ENCODE measurements around the gene SRRM4.
A peak's percentile ranks its signal among the peaks of the same experiment; 100 is the strongest.
"Not testable (repeated sequence)": the region's sequence is repeated elsewhere in the genome, so short reads cannot be mapped to it uniquely, and the experiment has no call there.

The SRRM4 gene

GRCh38 chr12:118981285-118982211, at the start of gene SRRM4:
TSS of gene SRRM4 (plus strand) at chr12:118981541. CDS start at chr12:118981883, 342 bp downstream.
- peak; percentile 23 for DNase-seq (ENCODE audit: low spot score)

DNA sequence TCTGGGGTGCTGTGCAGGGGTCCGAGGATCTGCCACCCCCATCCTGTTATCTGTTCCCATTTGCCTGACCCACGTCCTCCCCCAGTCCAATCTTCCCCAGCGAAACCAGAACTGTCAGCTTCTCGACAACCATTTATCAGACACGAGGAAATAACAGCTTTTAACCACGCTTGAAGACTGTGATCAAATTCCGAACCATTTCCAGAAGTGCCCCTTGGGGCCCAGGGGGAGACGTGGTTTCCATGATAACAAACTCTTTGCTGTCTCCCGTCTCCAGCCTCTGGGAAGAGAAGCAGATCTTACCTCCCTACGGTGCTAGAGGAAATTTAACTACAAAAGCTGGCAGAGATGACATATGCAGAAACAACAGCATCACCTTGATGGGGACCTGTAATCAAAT, 35.1 kb upstream of the SRRM4 start:
- DNase-seq (ENCODE audit: low spot score): no peak

GRCh38 chr12:118958520-118958919, 22.8 kb upstream of the SRRM4 start:
- DNase-seq (ENCODE audit: low spot score): no peak

DNA sequence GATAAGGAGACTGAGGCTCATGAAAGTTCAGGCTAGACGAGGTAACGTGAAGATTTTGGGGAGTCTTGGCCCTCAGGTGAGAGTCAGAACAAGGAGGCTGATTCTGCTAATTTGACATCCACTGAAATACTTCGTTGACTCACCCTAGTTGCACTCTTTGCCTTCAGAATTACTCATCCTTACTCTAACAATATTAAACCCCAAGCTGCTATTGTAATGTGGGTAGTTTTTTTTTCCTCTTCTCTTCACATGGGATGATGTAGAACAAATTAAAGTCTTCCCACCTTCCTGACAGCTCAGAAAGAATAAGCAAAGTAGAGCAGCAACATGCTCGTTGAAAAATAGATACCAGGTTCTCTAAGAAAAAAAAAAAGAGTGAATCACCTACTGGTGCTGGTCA, 22.0 kb upstream of the SRRM4 start:
- DNase-seq (ENCODE audit: low spot score): no peak

DNA sequence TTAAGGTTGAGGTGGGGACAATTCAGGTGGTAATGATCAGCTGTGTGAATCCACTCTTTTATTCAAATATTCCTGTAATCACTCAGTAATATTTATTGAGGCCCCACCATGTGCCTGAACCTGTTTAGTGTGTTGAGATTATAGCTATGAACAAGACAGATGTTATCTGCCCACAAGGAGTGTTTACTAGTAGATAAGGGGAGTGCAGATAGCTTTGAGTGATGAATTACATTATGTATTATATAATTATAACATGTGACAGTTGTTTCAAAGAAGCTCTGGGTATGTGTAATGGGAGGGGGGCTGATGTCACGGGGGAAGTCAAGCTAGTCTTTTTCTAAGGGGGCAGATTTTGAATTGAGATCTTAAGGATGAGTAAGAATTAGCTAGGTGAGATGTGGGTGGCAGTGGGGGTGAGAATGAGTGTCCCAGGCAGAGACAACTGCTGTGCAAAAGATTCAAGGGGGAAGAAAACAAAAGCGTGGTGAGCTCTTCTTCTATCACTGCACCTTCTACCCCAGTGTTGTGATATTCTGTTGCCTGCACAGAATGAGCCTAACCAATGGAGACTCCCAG, 21.3 kb upstream of the SRRM4 start:
- no peak for DNase-seq (ENCODE audit: low spot score)

DNA sequence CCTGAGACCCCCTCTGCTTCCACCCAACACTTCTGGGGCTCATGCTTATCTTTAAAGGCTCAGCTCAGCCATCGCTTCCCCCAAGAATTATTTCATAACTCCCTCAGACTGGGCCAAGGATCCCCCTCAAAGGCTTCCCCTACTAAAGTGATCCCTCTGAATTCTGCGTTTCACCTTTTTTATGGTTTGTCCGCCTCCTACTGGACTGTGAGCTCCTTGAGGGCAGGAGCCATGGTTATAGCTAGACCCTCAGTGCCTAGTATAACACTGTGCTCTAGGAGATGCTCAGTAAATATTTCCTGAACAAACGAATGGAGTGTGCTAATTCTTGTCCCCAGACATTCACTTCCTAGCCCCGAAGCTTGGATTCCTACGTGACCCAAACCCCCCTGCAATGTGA, 20.5 kb upstream of the SRRM4 start:
- no peak for DNase-seq (ENCODE audit: low spot score)

DNA sequence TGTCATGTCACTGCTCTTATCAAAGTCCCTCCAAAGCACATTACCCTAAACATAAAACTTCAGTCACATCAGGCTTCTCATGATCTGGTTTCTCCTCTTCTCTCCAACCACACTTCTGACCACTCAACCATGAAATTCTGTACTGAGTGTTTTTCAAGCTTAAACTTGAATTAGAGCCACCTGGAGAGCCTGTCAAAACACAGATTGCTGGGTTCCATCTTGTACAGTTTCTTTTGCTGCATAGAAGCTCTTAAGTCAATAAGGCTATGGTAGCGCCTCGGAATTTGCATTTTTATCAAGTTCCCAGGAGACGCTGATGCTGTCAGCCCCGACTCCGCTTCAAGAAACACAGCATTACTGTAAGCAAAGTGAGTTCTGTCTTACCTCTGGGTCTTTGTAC, 16.4 kb upstream of the SRRM4 start:
- no peak for DNase-seq (ENCODE audit: low spot score)

DNA sequence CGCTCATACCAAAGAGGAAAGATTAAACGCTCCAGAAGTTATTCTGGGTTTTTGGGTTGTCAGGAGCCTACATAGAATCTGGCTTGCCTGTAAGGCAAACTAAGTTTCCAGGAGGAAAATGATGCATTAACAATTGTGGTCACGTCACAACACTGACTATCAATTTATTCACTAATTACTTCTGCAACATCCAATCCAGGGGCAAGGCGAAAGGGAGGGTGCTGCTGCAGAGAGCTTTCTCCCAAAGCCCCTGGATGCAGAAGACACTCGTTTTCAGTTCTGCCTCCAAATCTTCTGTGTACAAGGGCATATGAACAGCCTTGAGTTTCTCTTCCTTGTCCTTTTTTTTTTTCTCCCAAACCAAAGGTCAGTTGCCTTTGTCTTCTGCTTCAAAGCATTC, 10.5 kb upstream of the SRRM4 start:
- no peak for DNase-seq (ENCODE audit: low spot score)

GRCh38 chr12:118972982-118973381, 8.4 kb upstream of the SRRM4 start:
- DNase-seq (ENCODE audit: low spot score): no peak

- peak; percentile 72 for DNase-seq (ENCODE audit: low spot score)
Measured at GRCh38 chr12:118979763-118980406, 1.5 kb upstream of the SRRM4 start.

GRCh38 chr12:118980407-118981014, 830 bp upstream of the SRRM4 start:
- DNase-seq (ENCODE audit: low spot score): no peak

- DNase-seq (ENCODE audit: low spot score): no peak
Measured at GRCh38 chr12:118982302-118982701, 961 bp downstream of the SRRM4 start.

GRCh38 chr12:118982984-118983761, 1.8 kb downstream of the SRRM4 start:
- no peak for DNase-seq (ENCODE audit: low spot score)

GRCh38 chr12:118984161-118984943, 3.0 kb downstream of the SRRM4 start:
- DNase-seq (ENCODE audit: low spot score): no peak

GRCh38 chr12:118986050-118986449, 4.7 kb downstream of the SRRM4 start:
- no peak for DNase-seq (ENCODE audit: low spot score)

- DNase-seq (ENCODE audit: low spot score): no peak
Measured at GRCh38 chr12:118999107-118999506, 17.8 kb downstream of the SRRM4 start.

- no peak for DNase-seq (ENCODE audit: low spot score)
Measured at GRCh38 chr12:119005085-119005484, 23.7 kb downstream of the SRRM4 start.

DNA sequence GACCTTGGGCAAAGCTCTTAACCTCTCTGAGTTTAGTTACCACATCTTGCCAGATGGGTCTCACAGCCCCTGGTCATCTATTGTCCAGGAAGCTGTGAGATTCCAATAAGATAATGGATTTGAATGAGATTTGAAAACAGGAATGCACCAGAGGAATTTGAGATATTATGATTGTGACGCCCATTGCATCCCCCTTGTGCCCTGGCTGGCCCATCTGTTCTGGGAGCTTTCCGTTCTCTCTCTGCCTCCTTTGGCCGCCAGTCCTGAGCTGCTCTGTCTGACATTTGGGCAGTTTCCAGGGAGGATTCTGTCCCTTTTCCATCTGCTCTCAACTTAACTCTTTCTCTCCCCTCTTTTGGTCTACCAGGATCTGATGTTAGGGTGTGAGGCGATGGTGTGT, 24.6 kb downstream of the SRRM4 start:
- no peak for DNase-seq (ENCODE audit: low spot score)

- DNase-seq (ENCODE audit: low spot score): no peak
Measured at GRCh38 chr12:119006746-119007145, 25.4 kb downstream of the SRRM4 start.

- not testable (repeated sequence) for DNase-seq (ENCODE audit: low spot score)
Measured at GRCh38 chr12:119008273-119008672, 26.9 kb downstream of the SRRM4 start.

GRCh38 chr12:119008691-119009221, 27.4 kb downstream of the SRRM4 start:
- DNase-seq (ENCODE audit: low spot score): no peak

Measured in AG20443 (cell line).